HepG2 (cell line): ENCODE data around the gene IKBKE. TPM values are rescaled to one million over a fixed set of nuclear protein-coding genes. Genes with fewer than 3 reads are reported as not detected.

Experiments used
- ATAC-seq: fragments of 200-7000 bp; cut with Tn5 transposase; 3 replicates; pipeline ENCODE4 v1.9.1; 2020; ENCODE audit warnings: mild to moderate bottlenecking, moderate library complexity
- BruUV-seq: library from RNA; stranded (reverse); fragments of 400-500 nt; replicated peaks from 2 replicates; lab custom pipeline; 2021; lab: Mats Ljungman, UMichigan
- CTCF ChIA-PET: fragments of 300-600 bp; formaldehyde crosslinking; extraction: SDS; loops from one replicate; lab custom pipeline; 2021; ENCODE audit warnings: low total read pairs, inconsistent platforms, low intra/inter-chr PET ratio; lab: Yijun Ruan, JAX
- POLR2A ChIA-PET: fragments of 350-600 bp; sonication (Branson Sonifier 250); formaldehyde crosslinking; loops from one replicate; lab custom pipeline; 2020; ENCODE audit warnings: antibody characterized with exemption, inconsistent platforms; lab: Yijun Ruan, JAX
- DNase-seq: peaks from one replicate; pipeline ENCODE4 v3.0.0-alpha.2; 2015; ENCODE audit warnings: low spot score
- FAIRE-seq: peaks from 3 replicates; lab custom pipeline; 2011; peaks lifted over from hg19 to GRCh38; lab: Jason Lieb, UNC
- H2AFZ ChIP-seq: one replicate; pipeline ENCODE4 v1.6.1; 2011; ENCODE audit warnings: low read length, inconsistent platforms
- H3K27ac ChIP-seq: fragments of 300-600 bp; 3 replicates; pipeline ENCODE4 v1.8.0; 2011; ENCODE audit warnings: mixed run types, mild to moderate bottlenecking, mixed read lengths, low read length, inconsistent platforms; ENCODE audit not compliant: insufficient read depth; ENCODE audit errors: extremely low read length
- H3K27me3 ChIP-seq, 2 experiments: fragments of 200-600 bp in 1 of 2; 2 replicates in 1 of 2; 3 replicates in 1 of 2; pipeline versions ENCODE4 v1.6.0 to v1.8.0; 2011; ENCODE audit warnings: low read length in 2 of 2, mild to moderate bottlenecking in 2 of 2, moderate library complexity in 2 of 2, inconsistent platforms in 1 of 2; ENCODE audit not compliant: insufficient read depth in 2 of 2, control insufficient read depth in 1 of 2
- H3K36me3 ChIP-seq, 2 experiments: fragments of 200-600 bp in 1 of 2; replicated peaks in 1 of 2; 2 replicates in 1 of 2; 3 replicates in 1 of 2; pipeline versions ENCODE4 v1.5.1 to v1.8.0; 2011; ENCODE audit warnings: low read length in 2 of 2, inconsistent platforms in 1 of 2; ENCODE audit not compliant: insufficient read depth in 2 of 2, control insufficient read depth in 1 of 2
- H3K4me1 ChIP-seq: 2 replicates; pipeline ENCODE4 v1.5.1; 2012; ENCODE audit warnings: low read length, inconsistent platforms; ENCODE audit not compliant: insufficient read depth
- H3K4me2 ChIP-seq: 2 replicates; pipeline ENCODE4 v1.6.0; 2011; ENCODE audit warnings: low read depth, low read length, inconsistent platforms
- H3K4me3 ChIP-seq, 3 experiments: fragments of 200-600 bp in 1 of 3; sonication (generic), shearing (Covaris generic) in 1 of 3; replicated peaks in 1 of 3; 2 replicates each; pipeline ENCODE4 v1.5.1; 2011 to 2016; ENCODE audit warnings: low read length in 3 of 3, inconsistent platforms in 2 of 3, low read depth in 2 of 3, mild to moderate bottlenecking in 2 of 3, control low read depth in 1 of 3, mixed read lengths in 1 of 3; ENCODE audit not compliant: insufficient read depth in 1 of 3
- H3K79me2 ChIP-seq: one replicate; pipeline ENCODE4 v1.6.1; 2011; ENCODE audit warnings: low read length, inconsistent platforms; ENCODE audit not compliant: insufficient read depth
- H3K9ac ChIP-seq: 2 replicates; pipeline ENCODE4 v1.6.0; 2011; ENCODE audit warnings: mild to moderate bottlenecking, low read depth, low read length, inconsistent platforms; ENCODE audit not compliant: insufficient read depth
- H3K9me3 ChIP-seq: 2 replicates; pipeline ENCODE4 v1.5.1; 2012; ENCODE audit warnings: mild to moderate bottlenecking, low read length
- H4K20me1 ChIP-seq: 2 replicates; pipeline ENCODE4 v1.6.0; 2011; ENCODE audit warnings: inconsistent platforms, mild to moderate bottlenecking, low read length, moderate library complexity; ENCODE audit not compliant: insufficient read depth
- BHLHE40 ChIP-seq: IDR thresholded peaks from 2 replicates; pipeline ENCODE4 v1.6.1; 2011; ENCODE audit warnings: low read length, improper control_type of control experiment
- HHEX ChIP-seq: IDR thresholded peaks from 2 replicates; pipeline ENCODE4 v1.6.1; 2016; ENCODE audit warnings: control low read depth
- HMG20B ChIP-seq: conservative IDR thresholded peaks from 2 replicates; pipeline ENCODE4 v1.6.1; 2016; ENCODE audit warnings: missing genetic modification reagents, missing compliant biosample characterization
- HNF4A ChIP-seq: sonication (generic); formaldehyde crosslinking; IDR thresholded peaks from 2 replicates; pipeline ENCODE4 v1.4.0; 2020; ENCODE audit warnings: missing genetic modification reagents
- KAT2B ChIP-seq: fragments of 150-350 bp; IDR thresholded peaks from 2 replicates; pipeline ENCODE4 v1.6.1; 2014; ENCODE audit warnings: low read depth, low read length, borderline replicate concordance
- KAT7 ChIP-seq: IDR thresholded peaks from 2 replicates; pipeline ENCODE4 v1.6.1; 2018; ENCODE audit warnings: borderline replicate concordance, missing compliant biosample characterization
- NFKB2 ChIP-seq: sonication (generic); formaldehyde crosslinking; IDR thresholded peaks from 2 replicates; pipeline ENCODE4 v1.4.0; 2020; ENCODE audit warnings: missing genetic modification reagents, borderline replicate concordance
- NR1H2 ChIP-seq: sonication (generic); formaldehyde crosslinking; IDR thresholded peaks from 2 replicates; pipeline ENCODE4 v1.8.1; 2022; ENCODE audit warnings: low read depth, missing genetic modification reagents, borderline replicate concordance
- SUZ12 ChIP-seq: fragments of 150-350 bp; IDR thresholded peaks from 2 replicates; pipeline ENCODE4 v1.6.1; 2014; ENCODE audit warnings: low read depth, low read length
- ZNF263 ChIP-seq: sonication (generic); formaldehyde crosslinking; IDR thresholded peaks from 2 replicates; pipeline ENCODE4 v1.4.0; 2020; ENCODE audit warnings: missing genetic modification reagents
- WGBS: methylation state at CpG from one replicate; pipeline ENCODE4 v1.1.6; 2017; ENCODE audit warnings: low lambda C conversion rate; 5-methylcytosine and 5-hydroxymethylcytosine counted together
- in situ Hi-C: cut with HindIII; loops from 2 replicates; pipeline ENCODE4 v1.10.0; 2017; ENCODE audit warnings: low pct_unique_long_range_greater_than_20kb; ENCODE audit not compliant: extremely low pct_ligation_motif_present
- intact Hi-C: fragments of 100-400 bp; cut with micrococcal nuclease; formaldehyde crosslinking; loops from one replicate; pipeline ENCODE4 v1.10.0; 2022; ENCODE audit not compliant: unreplicated experiment
- polyA plus RNA-seq, 8 experiments: library from polyadenylated mRNA; depleted of rRNA in 3 of 8; stranded (reverse) in 7 of 8; unstranded in 1 of 8; fragments of >200 nt; fragmentation: Illumina TruSeq in 4 of 8; extraction: Trizol in 4 of 8; gene quantifications; 2 replicates each; pipeline versions ENCODE4 v1.2.1 to v1.2.3, GENCODE V29; 2011 to 2016; ENCODE audit warnings: low read depth in 4 of 8, missing spikeins in 1 of 8, mixed read lengths in 1 of 8; ENCODE audit not compliant: insufficient read depth in 1 of 8
- total RNA-seq, 5 experiments: library from RNA; depleted of rRNA; stranded (reverse); fragments of >200 nt; fragmentation: Illumina TruSeq; extraction: Trizol; gene quantifications; 2 replicates each; pipeline ENCODE4 v1.2.3, GENCODE V29; 2016; ENCODE audit warnings: low read depth in 1 of 5
- TF ChIP-seq, protein P1 (sequence below): sonication (generic); formaldehyde crosslinking; conservative IDR thresholded peaks from 2 replicates; pipeline ENCODE4 v1.4.0; 2020; ENCODE audit warnings: missing genetic modification reagents
- TF ChIP-seq, protein P2 (sequence below): IDR thresholded peaks from 2 replicates; pipeline ENCODE4 v1.4.0; 2020; ENCODE audit warnings: mild to moderate bottlenecking, missing genetic modification reagents
- TF ChIP-seq, protein P3 (sequence below): sonication (generic); formaldehyde crosslinking; IDR thresholded peaks from 2 replicates; pipeline ENCODE4; 2020; ENCODE audit warnings: missing genetic modification reagents, mild to moderate bottlenecking, borderline replicate concordance

Gene IKBKE
- total and polyA plus RNA-seq, 2 of the 13 experiments (the other 11 are each of a cell fraction or from before 2014, with no cell fraction given): 4.5 to 5.8 TPM

DNA sequence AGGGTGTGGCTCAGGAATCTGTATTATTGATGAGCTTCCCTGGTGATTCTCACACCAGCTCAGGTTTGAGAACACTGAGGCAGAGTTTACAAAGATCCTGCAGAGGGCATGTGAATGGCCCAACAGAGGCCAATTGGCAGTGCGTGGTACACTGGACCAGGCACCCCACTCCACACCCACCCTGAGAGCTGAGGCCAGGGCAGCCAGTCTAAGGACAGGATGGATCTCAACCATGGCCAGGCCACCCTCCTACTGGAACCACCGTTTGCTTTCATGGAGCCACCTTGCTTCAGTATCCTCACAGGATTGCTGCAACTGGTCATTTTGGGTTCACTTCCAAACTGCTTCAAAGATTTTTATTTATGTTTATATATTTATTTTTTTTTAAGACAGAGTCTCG, 29.8 kb downstream of the IKBKE start:
- intact Hi-C loops (no loop called here), in situ Hi-C loops (no loop called here)
- Histone ChIP-seq H3K79me2 (no peaks in the 10 kb centered on the region), H2AFZ (no peak overlapping the region), H3K27ac (no peak overlapping the region), H3K9ac (no peak overlapping the region), H3K4me3 (no peak overlapping the region), H3K4me2 (no peak overlapping the region), H3K36me3 (no peaks in the 10 kb centered on the region), H3K4me1 (peaks cover 16% of the 10 kb centered on the region; the same call in 1 of the 2 replicates), H4K20me1 (no peaks in the 10 kb centered on the region), H3K9me3 (no peaks in the 10 kb centered on the region), H3K27me3 (0 out of 5 replicates have a peak, but pooled peaks cover 0 to 3% of the 10 kb centered on the region in 2 experiments)
- FAIRE-seq: no peak
- no TSS peak for BruUV-seq
- TF ChIP-seq KAT2B (no peak), ZNF263 (no peak), NR1H2 (CRISPR knock-in tag) (no peak), NFKB2 (CRISPR knock-in tag) (no peak), SUZ12 (no peak), HNF4A (CRISPR knock-in tag) (no peak), KAT7 (CRISPR knock-in tag) (no peak), HMG20B (CRISPR knock-in tag) (no peak), BHLHE40 (no peak), HHEX (CRISPR knock-in tag) (no peak)
- TF ChIP-seq, protein P1, sequence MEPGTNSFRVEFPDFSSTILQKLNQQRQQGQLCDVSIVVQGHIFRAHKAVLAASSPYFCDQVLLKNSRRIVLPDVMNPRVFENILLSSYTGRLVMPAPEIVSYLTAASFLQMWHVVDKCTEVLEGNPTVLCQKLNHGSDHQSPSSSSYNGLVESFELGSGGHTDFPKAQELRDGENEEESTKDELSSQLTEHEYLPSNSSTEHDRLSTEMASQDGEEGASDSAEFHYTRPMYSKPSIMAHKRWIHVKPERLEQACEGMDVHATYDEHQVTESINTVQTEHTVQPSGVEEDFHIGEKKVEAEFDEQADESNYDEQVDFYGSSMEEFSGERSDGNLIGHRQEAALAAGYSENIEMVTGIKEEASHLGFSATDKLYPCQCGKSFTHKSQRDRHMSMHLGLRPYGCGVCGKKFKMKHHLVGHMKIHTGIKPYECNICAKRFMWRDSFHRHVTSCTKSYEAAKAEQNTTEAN: no peak
- TF ChIP-seq, protein P2, sequence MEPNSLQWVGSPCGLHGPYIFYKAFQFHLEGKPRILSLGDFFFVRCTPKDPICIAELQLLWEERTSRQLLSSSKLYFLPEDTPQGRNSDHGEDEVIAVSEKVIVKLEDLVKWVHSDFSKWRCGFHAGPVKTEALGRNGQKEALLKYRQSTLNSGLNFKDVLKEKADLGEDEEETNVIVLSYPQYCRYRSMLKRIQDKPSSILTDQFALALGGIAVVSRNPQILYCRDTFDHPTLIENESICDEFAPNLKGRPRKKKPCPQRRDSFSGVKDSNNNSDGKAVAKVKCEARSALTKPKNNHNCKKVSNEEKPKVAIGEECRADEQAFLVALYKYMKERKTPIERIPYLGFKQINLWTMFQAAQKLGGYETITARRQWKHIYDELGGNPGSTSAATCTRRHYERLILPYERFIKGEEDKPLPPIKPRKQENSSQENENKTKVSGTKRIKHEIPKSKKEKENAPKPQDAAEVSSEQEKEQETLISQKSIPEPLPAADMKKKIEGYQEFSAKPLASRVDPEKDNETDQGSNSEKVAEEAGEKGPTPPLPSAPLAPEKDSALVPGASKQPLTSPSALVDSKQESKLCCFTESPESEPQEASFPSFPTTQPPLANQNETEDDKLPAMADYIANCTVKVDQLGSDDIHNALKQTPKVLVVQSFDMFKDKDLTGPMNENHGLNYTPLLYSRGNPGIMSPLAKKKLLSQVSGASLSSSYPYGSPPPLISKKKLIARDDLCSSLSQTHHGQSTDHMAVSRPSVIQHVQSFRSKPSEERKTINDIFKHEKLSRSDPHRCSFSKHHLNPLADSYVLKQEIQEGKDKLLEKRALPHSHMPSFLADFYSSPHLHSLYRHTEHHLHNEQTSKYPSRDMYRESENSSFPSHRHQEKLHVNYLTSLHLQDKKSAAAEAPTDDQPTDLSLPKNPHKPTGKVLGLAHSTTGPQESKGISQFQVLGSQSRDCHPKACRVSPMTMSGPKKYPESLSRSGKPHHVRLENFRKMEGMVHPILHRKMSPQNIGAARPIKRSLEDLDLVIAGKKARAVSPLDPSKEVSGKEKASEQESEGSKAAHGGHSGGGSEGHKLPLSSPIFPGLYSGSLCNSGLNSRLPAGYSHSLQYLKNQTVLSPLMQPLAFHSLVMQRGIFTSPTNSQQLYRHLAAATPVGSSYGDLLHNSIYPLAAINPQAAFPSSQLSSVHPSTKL: no peak
- TF ChIP-seq, protein P3, sequence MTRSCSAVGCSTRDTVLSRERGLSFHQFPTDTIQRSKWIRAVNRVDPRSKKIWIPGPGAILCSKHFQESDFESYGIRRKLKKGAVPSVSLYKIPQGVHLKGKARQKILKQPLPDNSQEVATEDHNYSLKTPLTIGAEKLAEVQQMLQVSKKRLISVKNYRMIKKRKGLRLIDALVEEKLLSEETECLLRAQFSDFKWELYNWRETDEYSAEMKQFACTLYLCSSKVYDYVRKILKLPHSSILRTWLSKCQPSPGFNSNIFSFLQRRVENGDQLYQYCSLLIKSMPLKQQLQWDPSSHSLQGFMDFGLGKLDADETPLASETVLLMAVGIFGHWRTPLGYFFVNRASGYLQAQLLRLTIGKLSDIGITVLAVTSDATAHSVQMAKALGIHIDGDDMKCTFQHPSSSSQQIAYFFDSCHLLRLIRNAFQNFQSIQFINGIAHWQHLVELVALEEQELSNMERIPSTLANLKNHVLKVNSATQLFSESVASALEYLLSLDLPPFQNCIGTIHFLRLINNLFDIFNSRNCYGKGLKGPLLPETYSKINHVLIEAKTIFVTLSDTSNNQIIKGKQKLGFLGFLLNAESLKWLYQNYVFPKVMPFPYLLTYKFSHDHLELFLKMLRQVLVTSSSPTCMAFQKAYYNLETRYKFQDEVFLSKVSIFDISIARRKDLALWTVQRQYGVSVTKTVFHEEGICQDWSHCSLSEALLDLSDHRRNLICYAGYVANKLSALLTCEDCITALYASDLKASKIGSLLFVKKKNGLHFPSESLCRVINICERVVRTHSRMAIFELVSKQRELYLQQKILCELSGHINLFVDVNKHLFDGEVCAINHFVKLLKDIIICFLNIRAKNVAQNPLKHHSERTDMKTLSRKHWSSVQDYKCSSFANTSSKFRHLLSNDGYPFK: no peak
- ChIA-PET CTCF (no interaction called here), POLR2A (no interaction called here)
- no peak for DNase-seq
- ATAC-seq: no peak
- 82% methylated on average over 2 of the region's 3 CpGs for WGBS
